GM21529 (cell line): Measurements from ENCODE around the gene UBL5.

Experiments
- ATAC-seq: cut with Tn5 transposase; IDR thresholded peaks from one replicate; pipeline ENCODE4 v1.9.1; 2021; ENCODE audit not compliant: unreplicated experiment

Gene UBL5

GRCh38 chr19:9878511-9879196 lies 50.9 kb downstream of the UBL5 start:
- no peak for ATAC-seq
